OCI-M2 (cell line): ENCODE measurements around the gene ADCY9.
"Not testable (repeated sequence)": the region's sequence is repeated elsewhere in the genome, so short reads cannot be mapped to it uniquely, and the experiment has no call there.

Experiments
- DNase-seq: peaks from one replicate; lab custom pipeline; 2025; ENCODE audit not compliant: unreplicated experiment; lab: John Stamatoyannopoulos, UW

The ADCY9 gene

GRCh38 chr16:3982216-3982615, 134.0 kb downstream of the ADCY9 start:
- DNase-seq: no peak

DNA sequence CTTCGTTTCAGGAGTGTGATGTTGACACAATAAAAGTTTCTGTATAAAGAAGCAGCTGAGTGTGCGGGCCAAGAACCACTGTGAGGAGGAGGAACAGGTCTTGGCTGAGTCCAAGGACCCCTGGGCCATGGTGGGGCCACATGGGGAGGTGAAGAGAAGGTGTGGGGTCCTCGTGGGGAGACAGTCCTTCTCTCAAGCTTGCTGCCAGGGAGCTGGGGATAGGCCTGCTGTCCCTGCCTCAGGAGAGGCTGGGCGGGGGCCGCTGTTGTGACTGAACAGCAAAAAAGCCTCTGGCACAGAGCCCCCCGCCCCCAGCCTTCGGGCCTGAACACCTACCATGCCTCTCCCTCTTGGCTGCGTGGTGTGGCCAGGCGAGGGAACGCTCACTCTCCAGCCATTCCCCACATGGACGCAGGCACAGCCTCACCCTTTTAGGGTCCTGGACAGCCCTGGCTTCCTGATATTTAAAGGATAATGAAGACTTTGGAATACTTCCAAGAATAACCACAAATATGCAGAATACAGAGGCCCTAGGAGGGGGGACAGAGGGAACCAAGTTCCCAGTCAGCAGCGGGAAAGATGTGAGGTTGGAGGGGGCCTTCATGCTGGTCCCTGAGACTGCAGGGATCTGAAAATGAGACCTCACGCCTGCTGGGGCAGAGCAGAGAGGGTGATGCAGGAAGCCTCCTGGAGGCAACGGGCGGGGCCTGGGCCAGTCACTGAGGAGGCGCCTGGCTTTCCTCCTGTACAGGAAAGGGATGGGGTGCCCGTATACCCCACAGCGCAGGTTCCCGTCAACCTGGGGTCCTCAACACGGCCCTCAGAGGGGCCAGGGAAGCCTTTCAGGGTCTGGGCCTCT, 135.8 kb downstream of the ADCY9 start:
- DNase-seq: no peak

- DNase-seq: no peak
Measured at GRCh38 chr16:3979518-3979917, 136.7 kb downstream of the ADCY9 start.

- no peak for DNase-seq
Measured at GRCh38 chr16:3979070-3979469, 137.2 kb downstream of the ADCY9 start.

DNA sequence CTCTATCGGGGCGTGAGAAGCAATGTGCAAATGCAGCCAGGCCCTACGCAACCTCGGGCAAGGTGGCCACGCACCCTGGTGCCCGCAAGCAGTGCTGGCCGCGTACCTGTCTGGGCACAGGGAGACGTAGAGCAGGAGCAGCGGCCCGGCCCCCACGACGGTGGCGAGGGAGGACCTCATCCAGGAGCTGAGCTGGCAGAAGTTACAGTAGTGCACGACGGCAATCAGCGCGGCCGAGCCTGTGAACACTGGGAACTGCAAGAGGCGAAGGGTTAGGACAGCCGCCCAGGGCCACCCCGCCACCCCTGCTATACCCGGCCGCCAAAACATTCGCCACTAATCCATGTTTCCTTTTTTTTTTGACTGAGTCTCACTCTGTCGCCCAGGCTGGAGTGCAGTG, 138.9 kb downstream of the ADCY9 start:
- no peak for DNase-seq

DNA sequence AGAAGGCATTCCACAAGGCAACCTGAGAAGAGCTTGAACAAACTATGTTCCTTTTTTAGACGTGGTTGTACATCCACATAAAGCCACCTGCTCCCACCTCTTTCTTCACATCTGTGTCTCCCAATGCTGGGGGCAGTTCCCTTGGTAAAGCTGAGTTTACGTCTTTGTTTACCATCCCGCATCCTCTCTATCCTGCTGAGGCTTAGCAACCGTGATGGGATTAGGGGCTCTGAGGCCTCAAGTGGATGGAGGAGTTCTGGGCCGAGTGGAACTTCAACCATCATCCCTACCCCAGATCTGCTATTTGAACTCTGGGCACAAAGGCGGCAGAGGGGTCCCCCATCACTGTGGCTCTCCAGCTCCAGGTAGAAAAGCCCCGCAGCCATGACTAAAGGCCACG, 141.5 kb downstream of the ADCY9 start:
- DNase-seq: no peak

- DNase-seq: no peak
Measured at GRCh38 chr16:3971706-3972105, 144.5 kb downstream of the ADCY9 start.

DNA sequence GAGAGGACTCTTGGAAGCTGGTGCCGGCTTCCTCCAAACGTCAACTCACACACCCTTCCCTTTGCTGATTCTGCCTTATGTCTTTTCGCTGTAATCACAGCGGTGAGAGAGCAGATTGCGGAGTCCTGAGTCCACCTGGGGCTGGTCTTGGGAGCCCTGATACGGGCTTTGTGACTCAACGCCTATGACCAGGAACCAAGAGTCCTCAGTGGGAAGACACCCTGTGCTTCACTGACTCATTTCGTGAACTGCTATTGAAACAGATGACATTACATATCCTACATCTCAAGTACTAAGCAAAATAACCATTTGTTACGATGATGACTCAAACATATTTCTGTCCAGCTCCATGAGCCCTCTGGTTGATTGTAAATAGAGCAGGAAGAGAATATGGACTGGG, 145.0 kb downstream of the ADCY9 start:
- no peak for DNase-seq

DNA sequence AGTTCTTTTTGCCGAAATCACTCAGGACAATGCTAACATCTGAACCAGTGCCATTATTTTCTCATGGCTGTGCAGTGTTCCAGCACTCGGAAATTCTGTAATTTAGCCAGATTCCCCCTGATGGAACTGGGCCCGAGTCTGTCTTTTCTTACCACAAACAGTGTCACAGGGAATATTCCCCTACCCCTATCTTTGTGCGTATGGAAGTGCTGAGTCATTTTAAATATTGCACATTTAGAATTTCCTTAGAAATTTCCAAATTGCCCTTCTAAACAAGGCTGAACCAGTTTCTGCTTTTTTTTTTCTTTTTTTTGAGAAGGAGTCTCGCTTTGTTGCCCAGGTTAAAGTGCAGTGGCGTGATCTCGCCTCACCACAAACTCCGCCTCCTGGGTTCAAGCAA, 147.7 kb downstream of the ADCY9 start:
- DNase-seq: no peak

DNA sequence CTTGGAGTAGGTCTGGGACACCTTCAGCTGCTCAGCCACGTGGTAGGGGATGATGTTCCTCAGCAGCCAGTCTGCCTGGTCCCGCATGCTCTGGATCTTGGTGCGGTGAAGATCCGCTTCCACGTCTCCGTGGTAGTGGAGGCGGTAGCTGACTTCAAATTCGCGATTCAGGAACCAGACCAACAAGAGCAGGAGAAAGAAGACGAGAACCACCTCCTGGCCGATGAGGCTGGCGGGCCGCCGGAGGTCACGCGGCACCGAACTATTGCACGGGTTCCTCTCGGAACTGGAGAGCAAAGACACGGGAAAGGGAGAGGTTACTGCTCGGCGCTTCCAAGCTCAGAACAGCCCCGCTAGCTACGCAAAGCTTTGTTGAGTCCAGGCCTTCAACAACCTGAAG, 149.6 kb downstream of the ADCY9 start:
- DNase-seq: no peak

GRCh38 chr16:3965781-3966582, 150.3 kb downstream of the ADCY9 start:
- DNase-seq: no peak

- no peak for DNase-seq
Measured at GRCh38 chr16:3965306-3965705, 150.9 kb downstream of the ADCY9 start.

DNA sequence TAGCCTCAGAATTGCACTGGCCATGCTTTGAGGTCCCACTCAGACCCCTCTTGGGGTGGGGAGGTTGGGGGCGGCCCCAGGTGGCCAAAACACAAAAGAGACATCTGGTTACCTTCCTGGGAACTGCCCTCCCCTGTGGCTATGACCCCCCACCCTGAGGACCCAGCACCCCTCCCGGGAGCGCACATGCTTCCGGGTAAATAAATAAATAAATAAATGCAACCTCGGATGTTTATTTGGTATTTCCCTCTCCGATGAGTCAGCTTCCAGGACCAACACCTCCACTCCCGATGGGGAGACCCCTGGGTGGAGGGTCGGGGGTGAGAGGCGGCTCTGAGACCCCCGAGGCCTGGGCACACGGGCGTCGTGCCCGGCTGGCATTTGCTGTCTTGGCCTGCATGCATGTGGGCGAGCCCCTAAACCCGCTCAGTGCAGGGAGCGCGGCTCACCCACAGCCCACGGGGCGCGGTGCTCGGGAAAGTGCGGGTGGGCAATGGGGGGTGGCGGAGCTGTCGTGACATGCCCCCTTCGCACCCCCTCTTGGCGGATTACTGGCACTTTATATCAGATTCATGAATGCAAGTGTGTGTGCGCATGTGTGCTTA, 151.5 kb downstream of the ADCY9 start:
- DNase-seq: no peak

DNA sequence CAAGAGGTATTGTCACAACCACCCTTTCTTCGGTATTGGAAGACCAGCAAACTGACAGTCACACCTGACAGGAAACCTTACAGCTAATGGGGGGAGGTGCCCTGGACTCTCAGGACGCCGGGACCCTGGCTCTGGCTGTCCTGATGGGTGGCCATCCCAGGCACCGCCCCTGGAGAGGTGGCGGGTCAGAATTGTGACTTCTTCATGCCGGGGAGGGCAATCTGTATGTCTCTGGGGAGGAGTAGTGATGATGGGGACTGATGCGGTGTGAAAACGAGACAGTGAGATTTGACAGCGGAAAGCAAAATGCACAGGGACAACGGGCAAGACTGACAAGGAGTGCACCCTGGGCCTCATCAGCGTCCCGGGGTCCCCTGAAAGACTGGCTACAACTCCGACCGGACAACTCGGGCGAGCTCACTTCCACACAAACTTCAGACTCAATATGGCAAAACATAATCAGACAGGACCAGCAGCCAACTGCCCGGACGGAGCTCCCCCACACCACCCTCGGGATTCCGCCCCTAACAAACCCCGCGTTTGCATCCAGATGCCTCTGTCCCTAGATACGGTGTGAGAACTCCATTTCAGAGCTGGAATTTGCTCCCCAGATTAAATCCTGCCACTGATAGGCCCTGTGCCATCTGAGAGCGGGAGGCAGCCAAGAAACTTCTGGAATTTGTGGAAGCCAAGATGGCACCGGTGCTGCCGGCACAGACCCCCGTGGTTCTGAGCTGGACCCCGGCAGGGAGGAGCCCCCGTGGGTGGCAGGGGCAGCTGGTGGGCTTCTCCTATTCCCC, 152.2 kb downstream of the ADCY9 start:
- DNase-seq: no peak

- no peak for DNase-seq
Measured at GRCh38 chr16:3963203-3963602, 153.0 kb downstream of the ADCY9 start.

DNA sequence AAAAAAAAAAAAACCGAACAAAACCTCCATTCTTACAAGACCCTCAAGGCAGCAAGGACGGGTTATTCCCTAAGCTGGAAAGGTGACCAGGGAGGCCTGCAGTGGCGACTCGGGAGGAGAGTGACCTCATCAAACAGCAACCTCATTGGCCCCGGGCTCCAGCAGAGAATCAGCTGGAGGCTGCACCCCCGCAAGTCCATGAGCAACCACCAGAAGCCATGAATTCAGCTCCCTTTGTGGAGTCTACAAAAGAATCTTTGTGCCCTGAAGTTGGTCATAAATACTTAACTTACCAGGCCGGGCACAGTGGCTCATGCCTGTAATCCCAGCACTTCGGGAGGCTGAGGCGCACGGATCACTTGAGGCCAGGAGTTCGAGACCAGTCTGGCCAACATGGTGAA, 154.8 kb downstream of the ADCY9 start:
- DNase-seq: no peak

- DNase-seq: not testable (repeated sequence)
Measured at GRCh38 chr16:3959926-3960590, 156.2 kb downstream of the ADCY9 start.

- no peak for DNase-seq
Measured at GRCh38 chr16:3959148-3959547, 157.1 kb downstream of the ADCY9 start.

GRCh38 chr16:3957344-3957980, 158.8 kb downstream of the ADCY9 start:
- DNase-seq: no peak

GRCh38 chr16:3954411-3954921, 161.8 kb downstream of the ADCY9 start:
- no peak for DNase-seq
